Smooth muscle cell of the pulmonary artery (primary cell): ENCODE data around the gene RSPO4. TPM values are rescaled to one million over a fixed set of nuclear protein-coding genes. Genes with fewer than 3 reads are reported as not detected.

Source experiments
- total RNA-seq: library from RNA; depleted of rRNA; stranded (reverse); fragments of >200 nt; gene quantifications from 2 replicates; pipeline ENCODE4 v1.2.3, GENCODE V29; 2014

RSPO4 gene
- 0.46 TPM in 1 of 2 replicates, not detected in the other for total RNA-seq

GRCh38 chr20:1001911-1002681 lies at the start of gene RSPO4:
Gene RSPO4, minus strand, starts transcription at chr20:1002311. Its CDS starts 147 bp downstream, at chr20:1002164.

DNA sequence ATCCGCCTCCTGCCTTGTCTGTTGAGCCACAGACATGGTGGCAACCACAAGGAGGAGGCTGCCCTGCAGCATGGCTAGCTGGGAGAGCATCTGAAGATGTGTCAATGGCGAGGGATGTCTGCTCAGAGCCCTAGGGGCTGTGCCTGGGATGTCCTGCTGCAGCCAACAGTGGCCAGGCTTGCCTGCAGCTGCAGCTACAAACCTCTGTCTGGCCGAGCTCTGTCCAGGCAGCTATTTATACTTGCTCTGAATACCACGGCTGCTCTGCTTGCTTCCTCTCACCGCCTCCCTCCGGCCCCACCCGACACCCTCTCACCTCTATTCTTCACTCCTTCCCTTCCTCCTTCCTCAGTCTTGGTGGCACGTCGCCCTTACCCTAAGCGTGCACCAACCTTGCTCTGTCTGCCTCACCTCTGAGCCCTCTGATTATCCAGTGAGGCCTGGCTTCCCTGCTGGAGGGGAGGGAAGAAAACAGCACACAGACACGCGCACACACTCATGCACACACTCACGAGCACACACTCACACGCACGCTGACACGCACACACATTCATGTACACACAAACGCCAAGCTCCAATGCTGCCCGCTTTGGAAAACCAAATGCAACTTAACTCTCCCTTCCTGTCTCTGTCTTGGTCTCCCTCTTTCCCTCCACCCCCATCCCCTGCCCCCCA lies 85.8 kb downstream of the RSPO4 start, which contains the start of gene ANGPT4:
Gene ANGPT4 (minus strand): TSS at position 210 of the 675 bp plus-strand sequence. CDS start 120 bp downstream, at position 90.

Other genes starting within 250 kb of the RSPO4 start
- not detected in 2 replicates for gene SLC52A3, start 233.8 kb downstream of the RSPO4 start, total RNA-seq
- gene FAM110A, start 168.6 kb downstream of the RSPO4 start, total RNA-seq, result 2.1 and 2.5 TPM in 2 replicates
- not detected in 2 replicates for gene ANGPT4, start 86.0 kb downstream of the RSPO4 start, total RNA-seq
- 35.6 and 37.7 TPM in 2 replicates for gene PSMF1, start 116.3 kb upstream of the RSPO4 start, total RNA-seq
- gene TMEM74B, start 182.7 kb upstream of the RSPO4 start, total RNA-seq, result 0.10 and 0.13 TPM in 2 replicates
- 0.07 TPM in 1 of 2 replicates, not detected in the other for gene C20orf202, start 201.1 kb upstream of the RSPO4 start, total RNA-seq
- 0.13 and 0.53 TPM in 2 replicates for gene RAD21L1, start 223.7 kb upstream of the RSPO4 start, total RNA-seq